ENCODE measurements around the gene HMG20B.

Gene HMG20B

DNA sequence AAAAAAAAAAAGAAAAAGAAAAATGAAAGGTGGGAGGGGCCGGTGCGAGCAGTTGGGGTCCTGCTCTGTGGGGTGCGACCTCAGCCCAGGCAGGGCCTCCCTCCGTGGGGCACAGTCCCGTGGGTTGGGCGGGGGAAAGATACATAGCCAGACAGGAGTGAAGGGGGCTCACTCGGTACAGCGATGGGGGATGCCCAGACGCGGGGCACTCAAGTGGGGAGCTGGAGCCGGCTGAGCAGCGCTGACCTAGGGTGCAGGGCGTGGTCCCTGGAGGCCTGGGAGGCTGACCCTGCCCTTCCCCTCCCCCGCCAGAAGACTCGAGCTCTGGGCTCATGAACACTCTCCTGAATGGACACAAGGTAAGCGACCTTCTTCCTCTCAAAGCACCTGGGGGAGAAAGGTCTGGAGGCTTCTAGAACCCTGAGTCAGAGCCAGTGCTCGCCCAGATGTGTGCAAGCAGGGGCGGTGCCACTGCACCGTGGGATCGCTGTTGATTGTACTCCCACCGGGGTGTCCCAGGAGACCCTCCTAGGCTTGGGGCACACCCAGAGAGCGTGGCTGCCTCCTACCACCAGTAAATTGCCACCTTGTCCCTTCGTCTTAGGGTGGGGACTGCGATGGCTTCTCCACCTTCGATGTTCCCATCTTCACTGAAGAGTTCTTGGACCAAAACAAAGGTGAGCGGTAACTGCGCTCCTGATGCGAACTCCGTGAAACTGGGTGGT, 3.4 kb downstream of the HMG20B start:
- 76% methylated on average over 29 of the region's 29 CpGs for WGBS
- Histone ChIP-seq H3K9ac (ENCODE audit: low read length) (peak overlapping the region; percentile 32), H3K79me1 (replicated peaks; ENCODE audit: low read length, poor library complexity, severe bottlenecking) (peaks cover 21% of the 10 kb centered on the region), H2BK5ac (ENCODE audit: low read depth, low read length, poor library complexity, severe bottlenecking) (no peak overlapping the region), H3K9me3 (ENCODE audit: control insufficient read depth, low read length) (no peaks in the 10 kb centered on the region), H4K8ac (ENCODE audit: low read length) (peak overlapping the region; percentile 23), H2BK120ac (ENCODE audit: low read depth, low read length) (no peak overlapping the region), H3K36me3 (ENCODE audit: control insufficient read depth in 1 of 2, insufficient read depth in 2 of 2, low read depth in 1 of 2, low read length in 2 of 2) (peaks cover 15 to 50% of the 10 kb centered on the region in 2 experiments), H2AK5ac (ENCODE audit: low read length, severe bottlenecking) (peak overlapping the region; percentile 31), H3K4me2 (ENCODE audit: low read length, poor library complexity, severe bottlenecking) (peak overlapping the region; percentile 77), H4K91ac (ENCODE audit: low read length) (peak overlapping the region; percentile 69), H2BK15ac (ENCODE audit: low read depth, poor library complexity, severe bottlenecking) (peak overlapping the region; percentile 13), H3K23ac (ENCODE audit: low read length in 2 of 2) (peak overlapping the region in 1 of 2 experiments; percentile 34), H3K27me3 (ENCODE audit: control insufficient read depth in 1 of 2, insufficient read depth in 1 of 2, low read length in 2 of 2) (no peaks in the 10 kb centered on the region), H3K4me1 (ENCODE audit: control insufficient read depth, insufficient read depth, low read depth, low read length) (peaks cover 31% of the 10 kb centered on the region), H3K4me3 (ENCODE audit: insufficient read depth in 1 of 2, low read depth in 1 of 2, low read length in 2 of 2) (peak overlapping the region; percentile 29 to 50), H3K4ac (ENCODE audit: low read depth in 1 of 2, low read length in 2 of 2) (peak overlapping the region in 1 of 2 experiments; percentile 32), H3K27ac (ENCODE audit: low read length, poor library complexity, severe bottlenecking) (no peak overlapping the region), H3K14ac (ENCODE audit: low read length in 2 of 2) (peak overlapping the region in 1 of 2 experiments; percentile 13), H2AFZ (ENCODE audit: low read depth, low read length) (no peak overlapping the region), H2BK12ac (ENCODE audit: low read length in 2 of 2) (peak overlapping the region in 1 of 2 experiments; percentile 75), H3K18ac (ENCODE audit: low read depth in 1 of 2, low read length in 2 of 2) (peak overlapping the region; percentile 37 to 71)
- DNase-seq = no peak

DNA sequence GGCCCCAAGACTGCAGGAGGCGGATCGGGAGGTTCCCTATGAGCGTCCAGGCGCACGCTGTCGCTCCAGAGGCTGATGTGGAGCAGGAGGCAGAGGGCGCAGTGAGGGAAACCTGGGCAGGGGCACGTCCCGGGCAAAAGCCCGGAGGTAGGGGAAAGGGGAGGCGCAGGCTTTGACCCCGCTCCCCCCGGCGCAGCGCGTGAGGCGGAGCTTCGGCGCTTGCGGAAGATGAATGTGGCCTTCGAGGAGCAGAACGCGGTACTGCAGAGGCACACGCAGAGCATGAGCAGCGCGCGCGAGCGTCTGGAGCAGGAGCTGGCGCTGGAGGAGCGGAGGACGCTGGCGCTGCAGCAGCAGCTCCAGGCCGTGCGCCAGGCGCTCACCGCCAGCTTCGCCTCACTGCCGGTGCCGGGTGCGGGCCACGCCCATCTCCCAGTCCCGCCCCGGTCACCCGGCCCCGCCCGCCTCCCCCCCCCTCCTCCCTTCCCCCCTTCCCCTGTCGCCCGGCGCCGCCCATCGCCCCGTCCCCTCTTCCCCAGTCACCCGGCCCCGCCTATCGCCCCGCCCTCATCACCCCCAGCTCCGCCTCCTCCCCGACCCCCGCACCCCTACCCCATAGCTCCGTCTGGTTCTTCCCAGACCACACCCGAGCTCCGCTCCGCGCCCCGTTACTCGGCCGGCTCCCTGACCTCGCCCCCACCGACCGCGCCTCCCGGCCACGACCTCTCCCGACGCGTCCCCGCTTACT, 4.1 kb downstream of the HMG20B start:
- H3K79me1 ChIP-seq (replicated peaks; ENCODE audit: low read length, poor library complexity, severe bottlenecking) = peaks cover 19% of the 10 kb centered on the region
- peak overlapping the region in 1 of 2 experiments; percentile 22 for H3K4ac ChIP-seq (ENCODE audit: low read depth in 1 of 2, low read length in 2 of 2)
- H3K27ac ChIP-seq (ENCODE audit: low read length, poor library complexity, severe bottlenecking) = no peak overlapping the region
- no peaks in the 10 kb centered on the region for H3K27me3 ChIP-seq (ENCODE audit: control insufficient read depth in 1 of 2, insufficient read depth in 1 of 2, low read length in 2 of 2)
- peak overlapping the region; percentile 41 to 89 for H3K18ac ChIP-seq (ENCODE audit: low read depth in 1 of 2, low read length in 2 of 2)
- no peak overlapping the region for H2BK120ac ChIP-seq (ENCODE audit: low read depth, low read length)
- peak overlapping the region in 1 of 2 experiments; percentile 13 for H3K14ac ChIP-seq (ENCODE audit: low read length in 2 of 2)
- H3K4me3 ChIP-seq (ENCODE audit: insufficient read depth in 1 of 2, low read depth in 1 of 2, low read length in 2 of 2) = peak overlapping the region; percentile 29 to 50
- WGBS = 5% methylated on average over 40 of the region's 78 CpGs
- peak overlapping the region; percentile 77 for H3K4me2 ChIP-seq (ENCODE audit: low read length, poor library complexity, severe bottlenecking)
- H3K36me3 ChIP-seq (ENCODE audit: control insufficient read depth in 1 of 2, insufficient read depth in 2 of 2, low read depth in 1 of 2, low read length in 2 of 2) = peaks cover 15 to 50% of the 10 kb centered on the region in 2 experiments
- peak; percentile 82 for DNase-seq
- H3K4me1 ChIP-seq (ENCODE audit: control insufficient read depth, insufficient read depth, low read depth, low read length) = peaks cover 30% of the 10 kb centered on the region
- H3K9me3 ChIP-seq (ENCODE audit: control insufficient read depth, low read length) = no peaks in the 10 kb centered on the region
- peak overlapping the region in 1 of 2 experiments; percentile 37 for H2BK12ac ChIP-seq (ENCODE audit: low read length in 2 of 2)
- peak overlapping the region; percentile 31 for H2AK5ac ChIP-seq (ENCODE audit: low read length, severe bottlenecking)
- H4K8ac ChIP-seq (ENCODE audit: low read length) = peak overlapping the region; percentile 90
- no peak overlapping the region for H2BK5ac ChIP-seq (ENCODE audit: low read depth, low read length, poor library complexity, severe bottlenecking)
- H2AFZ ChIP-seq (ENCODE audit: low read depth, low read length) = no peak overlapping the region
- H4K91ac ChIP-seq (ENCODE audit: low read length) = peak overlapping the region; percentile 93
- H3K23ac ChIP-seq (ENCODE audit: low read length in 2 of 2) = peak overlapping the region in 1 of 2 experiments; percentile 34
- peak overlapping the region; percentile 32 for H3K9ac ChIP-seq (ENCODE audit: low read length)
- peak overlapping the region; percentile 13 for H2BK15ac ChIP-seq (ENCODE audit: low read depth, poor library complexity, severe bottlenecking)

DNA sequence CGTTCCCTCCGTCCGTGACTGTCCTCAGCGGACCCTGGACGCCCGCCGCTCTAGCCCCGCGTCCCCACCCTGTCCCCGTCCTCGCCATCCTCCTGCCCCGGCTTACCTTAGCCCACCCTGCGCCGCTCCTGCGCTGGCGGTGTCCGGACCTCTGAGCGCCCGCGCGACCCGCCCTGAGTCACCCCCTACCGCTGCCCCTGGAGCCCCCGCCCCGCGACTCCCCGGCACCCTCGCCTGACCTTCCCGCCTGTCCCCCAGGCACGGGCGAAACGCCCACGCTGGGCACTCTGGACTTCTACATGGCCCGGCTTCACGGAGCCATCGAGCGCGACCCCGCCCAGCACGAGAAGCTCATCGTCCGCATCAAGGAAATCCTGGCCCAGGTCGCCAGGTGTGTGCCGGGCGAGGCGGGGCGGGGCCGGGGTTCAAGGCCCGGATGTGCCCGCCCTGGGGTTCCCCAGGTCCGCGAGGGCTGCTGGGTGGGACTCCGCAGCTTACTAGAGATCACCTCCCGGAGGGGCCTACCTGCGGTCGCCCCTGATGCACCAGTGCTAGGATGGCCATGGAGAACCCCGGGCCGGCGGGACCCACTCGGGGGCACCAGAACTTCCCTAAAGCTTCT, 5.1 kb downstream of the HMG20B start:
- Histone ChIP-seq H3K18ac (ENCODE audit: low read depth in 1 of 2, low read length in 2 of 2) (peak overlapping the region in 1 of 2 experiments; percentile 43), H3K4ac (ENCODE audit: low read depth in 1 of 2, low read length in 2 of 2) (no peak overlapping the region)
- WGBS = 41% methylated on average over 58 of the region's 60 CpGs

More for the DNA sequence above, 5.1 kb downstream of the HMG20B start:
- Histone ChIP-seq H3K4me3 (ENCODE audit: insufficient read depth in 1 of 2, low read depth in 1 of 2, low read length in 2 of 2) (no peak overlapping the region), H2BK12ac (ENCODE audit: low read length in 2 of 2) (peak overlapping the region in 1 of 2 experiments; percentile 37), H3K4me1 (ENCODE audit: control insufficient read depth, insufficient read depth, low read depth, low read length) (peaks cover 26% of the 10 kb centered on the region), H2BK15ac (ENCODE audit: low read depth, poor library complexity, severe bottlenecking) (peak overlapping the region; percentile 44), H4K8ac (ENCODE audit: low read length) (no peak overlapping the region), H3K14ac (ENCODE audit: low read length in 2 of 2) (no peak overlapping the region), H4K91ac (ENCODE audit: low read length) (no peak overlapping the region), H3K4me2 (ENCODE audit: low read length, poor library complexity, severe bottlenecking) (no peak overlapping the region), H3K9ac (ENCODE audit: low read length) (no peak overlapping the region), H2AK5ac (ENCODE audit: low read length, severe bottlenecking) (no peak overlapping the region), H2BK5ac (ENCODE audit: low read depth, low read length, poor library complexity, severe bottlenecking) (no peak overlapping the region), H2AFZ (ENCODE audit: low read depth, low read length) (no peak overlapping the region), H3K23ac (ENCODE audit: low read length in 2 of 2) (no peak overlapping the region), H3K27me3 (ENCODE audit: control insufficient read depth in 1 of 2, insufficient read depth in 1 of 2, low read length in 2 of 2) (no peaks in the 10 kb centered on the region), H3K27ac (ENCODE audit: low read length, poor library complexity, severe bottlenecking) (no peak overlapping the region), H3K79me1 (replicated peaks; ENCODE audit: low read length, poor library complexity, severe bottlenecking) (peaks cover 14% of the 10 kb centered on the region), H3K9me3 (ENCODE audit: control insufficient read depth, low read length) (no peaks in the 10 kb centered on the region), H2BK120ac (ENCODE audit: low read depth, low read length) (peak overlapping the region; percentile 49), H3K36me3 (ENCODE audit: control insufficient read depth in 1 of 2, insufficient read depth in 2 of 2, low read depth in 1 of 2, low read length in 2 of 2) (peaks cover 15 to 50% of the 10 kb centered on the region in 2 experiments)
- no peak for DNase-seq

Data from mesenchymal stem cell (in vitro differentiated cells and primary cell).